Measurements from ENCODE around the gene CHMP4A.
A peak's percentile ranks its signal among the peaks of the same experiment; 100 is the strongest.
"Not testable (repeated sequence)": the region's sequence is repeated elsewhere in the genome, so short reads cannot be mapped to it uniquely, and the experiment has no call there.

The CHMP4A gene

DNA sequence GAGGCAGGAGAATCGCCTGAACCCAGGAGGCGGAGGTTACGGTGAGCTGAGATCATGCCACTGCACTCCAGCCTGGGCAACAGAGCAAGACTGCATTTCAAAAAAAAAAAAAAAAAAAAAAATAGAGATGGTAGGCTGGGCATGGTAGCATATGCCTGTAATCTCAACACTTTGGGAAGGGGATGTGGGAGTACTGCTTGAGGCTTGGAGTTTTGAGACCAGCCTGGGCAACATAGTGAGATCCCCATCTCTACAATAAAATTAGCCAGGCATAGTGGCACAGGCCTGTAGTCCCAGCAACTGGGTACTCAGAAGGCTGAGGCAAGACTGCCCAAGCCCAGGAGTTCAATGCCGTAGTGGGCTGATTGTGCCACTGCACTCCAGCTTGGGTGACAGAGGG lies 9.7 kb upstream of the CHMP4A start:
- DNase-seq: not testable (repeated sequence)

DNA sequence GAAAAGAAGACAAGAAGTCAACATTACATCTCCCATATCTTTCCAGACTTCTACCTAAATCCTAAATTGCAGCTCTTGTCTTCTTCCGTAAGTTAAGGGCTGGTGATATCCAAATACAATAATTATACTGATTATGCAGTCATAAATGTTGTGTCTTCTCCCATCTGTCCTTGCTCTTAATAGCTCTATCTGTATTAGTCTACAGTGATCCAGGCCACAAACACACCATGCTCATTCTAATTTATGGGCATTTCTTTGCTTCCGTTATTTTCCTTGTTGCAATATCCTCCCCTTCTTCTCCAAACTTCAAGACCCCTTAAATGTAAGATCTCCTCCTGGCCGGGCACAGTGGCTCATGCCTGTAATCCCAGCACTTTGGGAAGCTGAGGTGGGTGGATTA lies 6.2 kb upstream of the CHMP4A start:
- no peak for DNase-seq

DNA sequence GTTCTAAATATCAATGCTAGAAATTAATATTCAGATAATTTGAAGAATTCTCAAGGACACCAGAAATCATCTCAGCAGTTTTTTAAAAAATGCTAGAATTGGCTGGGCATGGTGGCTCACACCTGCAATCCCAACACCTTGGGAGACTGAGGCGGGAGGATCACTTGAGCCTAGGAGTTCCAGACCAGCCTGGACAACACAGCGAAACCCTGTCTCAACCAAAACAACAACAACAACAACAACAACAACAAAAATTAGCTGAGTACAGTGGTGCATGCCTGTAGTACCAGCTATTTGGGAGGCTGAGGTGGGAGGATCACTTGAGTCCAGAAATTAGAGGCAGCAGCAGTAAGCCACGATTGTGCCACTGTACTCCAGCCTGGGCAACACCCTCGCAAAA lies 5.8 kb upstream of the CHMP4A start:
- DNase-seq: no peak

DNA sequence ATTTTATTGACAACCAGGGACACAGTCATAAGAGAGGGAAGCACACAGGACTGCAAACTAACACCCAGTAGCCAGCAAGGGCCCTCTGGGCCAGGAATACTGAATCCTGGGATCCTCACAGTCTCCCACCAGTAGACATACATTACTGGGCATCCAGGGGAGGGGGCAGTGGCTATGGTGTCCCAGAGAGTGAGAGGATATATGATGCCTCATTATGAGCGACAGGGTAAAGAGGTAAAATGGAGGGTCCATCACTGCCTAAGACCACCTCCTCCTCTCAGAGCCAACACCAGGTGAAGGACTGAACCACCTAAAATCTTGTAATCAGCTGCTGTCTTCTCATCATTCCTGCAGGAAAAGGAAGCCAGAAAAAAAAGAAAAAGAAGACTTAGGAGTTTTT lies 3.6 kb upstream of the CHMP4A start:
- DNase-seq: not testable (repeated sequence)

DNA sequence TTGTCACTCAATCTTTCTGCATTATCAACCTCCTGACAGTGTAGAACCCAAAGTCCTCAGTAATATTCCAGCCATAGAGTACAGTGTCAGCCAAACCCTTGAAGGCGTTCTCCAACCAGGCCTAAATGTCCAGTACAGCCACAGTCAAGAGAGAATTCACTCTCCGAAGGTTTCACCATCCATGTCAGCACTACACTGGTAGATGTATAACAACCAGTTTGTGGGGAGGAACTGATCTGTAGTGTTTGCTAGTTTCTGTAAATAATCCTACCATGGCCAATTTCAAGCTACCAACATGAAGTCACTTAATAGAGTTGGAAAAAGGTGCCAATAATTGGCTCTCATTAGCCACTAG lies 3.0 kb upstream of the CHMP4A start:
- DNase-seq: no peak

DNA sequence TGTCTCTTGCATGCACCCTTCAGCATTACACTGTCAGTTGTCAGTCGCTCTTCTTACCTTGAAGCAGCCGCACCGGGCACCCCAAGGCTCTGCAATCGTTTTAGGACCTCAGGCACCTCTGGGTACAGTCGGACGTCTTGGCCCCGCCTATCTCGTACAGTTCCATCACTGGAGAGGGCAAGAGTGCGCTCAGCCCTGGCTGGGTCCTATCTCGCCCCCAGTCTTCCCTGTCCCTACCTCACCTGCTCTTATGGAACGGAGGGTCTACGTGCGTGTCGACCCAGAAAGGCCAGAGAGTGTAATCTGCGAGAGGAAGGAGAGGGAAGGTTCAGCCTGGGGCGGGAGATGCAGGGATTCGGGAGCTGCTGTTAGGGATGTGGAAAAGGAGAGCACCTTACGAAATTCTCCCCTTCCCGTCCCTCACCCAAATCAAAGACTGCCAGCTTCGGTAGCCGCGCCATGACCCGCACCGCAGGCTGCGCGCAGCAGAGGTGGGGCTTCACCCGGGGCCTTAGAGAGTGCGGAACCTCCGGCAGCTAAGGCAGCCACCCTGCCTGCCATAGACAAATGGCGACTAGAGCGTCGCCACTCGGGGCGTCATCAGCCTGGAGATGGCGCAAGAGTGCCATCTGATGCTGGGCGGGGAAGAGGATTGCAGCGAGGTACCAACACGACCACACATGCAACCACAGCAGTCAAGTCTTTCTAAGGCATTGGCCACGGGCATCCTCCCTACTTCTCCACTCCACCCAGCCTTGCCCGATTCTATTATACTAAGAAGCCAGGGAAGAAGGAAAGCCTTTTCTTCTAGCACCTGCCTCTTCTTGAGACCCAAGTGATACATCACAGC lies 2.4 kb upstream of the CHMP4A start, which contains the start of gene MDP1:
TSS of gene MDP1 (minus strand) at position 572 of the 850 bp plus-strand sequence. CDS start at position 461, 111 bp downstream.
- DNase-seq: peak; percentile 89

DNA sequence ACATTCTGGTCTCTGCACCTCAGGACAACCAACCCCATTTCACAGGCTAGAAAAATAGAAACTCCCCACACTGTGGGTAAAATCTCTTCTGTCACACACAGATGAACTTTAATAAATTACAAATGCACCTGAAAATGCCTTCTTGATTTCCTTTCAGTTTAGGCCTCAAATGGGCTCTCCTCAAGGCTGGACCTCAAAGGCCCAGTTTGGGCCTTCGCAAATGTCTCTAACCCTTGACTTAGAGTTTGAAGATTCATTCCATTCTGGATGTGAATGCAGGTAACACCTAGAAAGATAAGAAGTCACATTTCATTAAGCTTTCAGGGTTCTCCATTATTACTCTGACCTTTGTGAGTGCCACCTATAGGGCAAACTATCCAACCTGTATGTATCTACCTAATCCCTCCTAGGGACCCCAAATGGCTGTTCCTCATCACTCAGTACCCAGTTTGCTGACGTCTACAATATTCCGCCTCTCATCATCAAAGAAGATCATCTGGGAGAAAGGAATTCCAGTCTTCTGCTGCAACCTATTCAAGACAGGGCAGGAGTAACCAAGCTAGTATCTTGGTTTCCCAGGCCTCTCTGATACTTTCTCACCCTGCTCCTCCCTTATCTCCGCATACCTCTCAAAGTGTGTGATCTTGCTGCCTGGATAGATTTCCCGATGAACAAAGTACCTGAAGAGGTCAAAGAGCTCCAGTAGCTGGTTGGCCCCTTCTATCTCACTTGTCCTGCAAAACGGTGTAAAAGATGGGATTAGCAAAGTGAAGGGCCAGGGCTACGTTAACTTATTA lies 776 bp upstream of the CHMP4A start:
- DNase-seq: no peak

DNA sequence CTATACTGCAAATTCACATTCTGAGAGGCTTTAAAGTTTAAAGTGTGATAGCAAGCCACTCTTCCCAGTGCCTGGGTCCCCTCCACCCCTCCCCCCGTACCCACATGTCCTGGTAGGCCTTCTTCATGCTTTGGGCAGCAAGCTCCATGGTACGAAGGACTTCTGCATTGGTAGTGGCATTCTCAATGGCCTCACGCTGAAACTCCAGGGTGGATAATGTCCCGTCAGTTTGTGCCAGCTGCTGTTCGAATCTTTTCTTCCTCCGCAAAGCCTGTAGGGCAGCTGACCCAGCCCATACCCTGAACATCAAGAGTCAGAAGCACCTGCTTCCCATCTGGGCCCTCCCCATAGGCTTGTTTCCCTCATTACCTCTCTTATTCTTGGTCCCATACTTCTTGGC lies 2.0 kb downstream of the CHMP4A start:
- DNase-seq: no peak

DNA sequence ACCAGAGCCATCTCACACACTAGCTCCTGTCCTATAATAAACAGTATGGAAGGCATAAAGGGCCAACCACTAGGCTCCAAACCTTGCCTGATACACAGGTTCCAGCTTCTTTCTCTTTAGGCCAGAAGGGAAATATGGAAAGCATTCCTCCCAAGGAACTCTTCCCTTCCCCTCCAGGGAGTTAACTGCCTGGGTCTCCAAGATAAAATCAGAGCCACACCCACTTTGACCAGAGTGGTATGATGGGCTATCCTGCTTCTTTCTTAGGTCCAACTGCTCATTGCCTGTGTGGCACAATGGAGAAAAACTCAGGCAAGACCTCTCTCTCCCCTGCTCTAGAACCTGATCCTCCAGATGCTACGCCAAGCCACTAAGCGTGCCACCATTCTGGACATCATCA lies 5.7 kb downstream of the CHMP4A start:
- DNase-seq: no peak

DNA sequence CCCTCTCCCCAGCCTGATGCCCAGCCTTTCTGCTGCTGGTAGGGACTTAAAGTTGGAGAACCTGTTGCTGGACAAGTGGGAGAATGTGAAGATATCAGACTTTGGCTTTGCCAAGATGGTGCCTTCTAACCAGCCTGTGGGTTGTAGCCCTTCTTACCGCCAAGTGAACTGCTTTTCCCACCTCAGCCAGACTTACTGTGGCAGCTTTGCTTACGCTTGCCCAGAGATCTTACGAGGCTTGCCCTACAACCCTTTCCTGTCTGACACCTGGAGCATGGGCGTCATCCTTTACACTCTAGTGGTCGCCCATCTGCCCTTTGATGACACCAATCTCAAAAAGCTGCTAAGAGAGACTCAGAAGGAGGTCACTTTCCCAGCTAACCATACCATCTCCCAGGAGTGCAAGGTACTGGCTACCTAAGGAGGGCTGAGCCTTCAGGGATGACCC lies 6.2 kb downstream of the CHMP4A start:
- no peak for DNase-seq

DNA sequence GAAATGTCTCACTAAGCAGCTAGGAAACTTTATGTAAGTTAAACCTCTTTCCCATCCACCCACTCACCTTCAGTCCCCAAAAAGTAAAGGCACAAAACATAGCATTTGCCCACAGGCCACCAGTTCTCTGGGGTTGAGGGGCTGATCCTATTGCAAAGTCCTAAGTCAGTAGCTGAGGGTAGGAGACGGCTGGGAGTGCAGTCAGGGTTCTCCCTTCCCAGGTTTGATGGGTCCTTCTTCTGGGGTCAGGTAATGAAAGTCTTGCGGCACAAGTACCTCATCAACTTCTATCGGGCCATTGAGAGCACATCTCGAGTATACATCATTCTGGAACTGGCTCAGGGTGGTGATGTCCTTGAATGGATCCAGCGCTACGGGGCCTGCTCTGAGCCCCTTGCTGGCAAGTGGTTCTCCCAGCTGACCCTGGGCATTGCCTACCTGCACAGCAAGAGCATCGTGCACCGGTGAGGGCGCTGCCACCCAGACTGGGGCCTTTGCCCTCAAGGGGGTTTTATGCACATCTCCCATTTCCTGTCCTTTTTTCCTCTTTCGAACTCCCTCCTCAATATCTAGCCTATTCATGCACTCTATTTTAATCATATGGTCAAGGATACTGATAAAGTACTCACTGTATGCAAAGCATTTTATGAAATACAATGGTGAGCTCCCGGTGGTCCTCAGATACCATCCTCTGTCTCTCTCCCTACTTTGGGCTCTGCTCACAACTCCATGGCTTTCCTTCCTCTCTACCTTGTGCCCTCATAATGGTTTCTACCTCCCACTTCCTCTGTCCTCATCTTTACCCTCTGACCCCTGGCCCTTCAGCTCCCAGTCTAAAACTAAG lies 6.8 kb downstream of the CHMP4A start:
- DNase-seq: no peak

DNA sequence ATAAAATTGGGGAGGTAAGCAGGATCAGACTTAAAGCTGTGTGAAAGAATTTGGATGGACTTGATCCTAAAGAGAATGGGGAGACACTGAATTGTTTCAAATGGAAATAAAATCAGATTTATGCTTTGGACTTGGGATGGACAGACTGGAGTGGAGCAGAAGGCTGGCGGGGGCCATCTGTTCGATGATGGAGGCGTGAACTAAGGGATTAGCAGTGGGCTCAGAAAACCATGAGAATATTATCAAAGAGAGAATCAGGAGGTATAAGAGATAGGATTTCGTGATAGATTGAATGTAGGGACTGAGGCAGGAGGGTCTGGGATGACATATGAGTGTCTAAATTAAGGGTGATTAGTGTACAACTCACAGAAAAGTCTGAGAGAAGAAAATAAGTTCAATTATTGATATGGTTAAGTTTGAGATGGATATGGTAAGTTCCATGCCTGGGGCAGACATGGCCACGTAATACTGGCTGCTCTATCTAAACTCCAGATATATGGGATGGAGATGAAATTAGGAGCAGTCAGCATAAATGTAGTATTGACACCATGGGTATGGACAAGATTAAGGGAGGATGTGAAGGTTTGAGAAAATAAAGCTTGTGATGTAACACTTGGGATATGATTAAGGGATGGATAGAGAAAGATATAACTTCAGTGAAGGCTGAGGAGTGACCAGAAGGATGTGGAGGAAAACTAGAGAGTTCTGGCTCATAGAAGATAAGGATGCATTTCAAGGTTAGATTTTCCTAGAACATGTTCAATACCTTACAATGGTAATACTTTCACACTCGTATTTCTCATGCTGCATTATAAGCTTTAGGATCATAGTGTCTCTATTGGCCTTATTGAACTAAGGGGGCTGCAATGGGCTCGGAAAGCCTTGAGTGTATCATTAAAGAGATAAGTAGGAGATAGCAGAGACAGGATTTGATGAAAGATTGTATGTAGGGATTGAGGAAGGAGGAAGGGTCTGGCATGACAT lies 8.8 kb downstream of the CHMP4A start:
- DNase-seq: no peak

DNA sequence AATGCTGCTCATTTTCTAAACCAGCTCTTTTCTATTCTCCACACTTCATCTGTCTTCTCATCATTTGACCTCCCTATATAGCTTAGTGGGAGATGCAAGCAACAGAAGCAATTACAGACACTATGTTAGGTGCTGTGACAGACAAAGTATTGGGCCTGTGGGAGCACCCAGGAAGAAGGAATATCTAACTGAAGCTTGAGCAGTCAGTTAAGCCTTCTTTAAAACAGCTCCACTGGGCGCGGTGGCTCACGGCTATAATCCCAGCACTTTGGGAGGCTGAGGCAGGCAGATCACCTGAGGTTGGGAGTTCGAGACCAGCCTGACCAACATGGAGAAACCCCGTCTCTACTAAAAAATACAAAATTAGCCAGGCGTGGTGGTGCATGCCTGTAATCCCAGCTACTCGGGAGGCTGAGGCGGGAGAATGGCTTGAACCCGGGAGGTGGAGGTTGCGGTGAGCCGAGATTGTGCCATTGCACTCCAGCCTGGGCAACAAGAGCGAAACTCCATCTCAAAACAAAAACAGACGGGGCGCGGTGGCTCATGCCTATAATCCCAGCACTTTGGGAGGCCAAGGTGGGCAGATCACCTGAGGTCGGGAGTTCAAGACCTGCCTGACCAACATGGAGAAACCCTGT lies 9.9 kb downstream of the CHMP4A start:
- DNase-seq: not testable (repeated sequence)

DNA sequence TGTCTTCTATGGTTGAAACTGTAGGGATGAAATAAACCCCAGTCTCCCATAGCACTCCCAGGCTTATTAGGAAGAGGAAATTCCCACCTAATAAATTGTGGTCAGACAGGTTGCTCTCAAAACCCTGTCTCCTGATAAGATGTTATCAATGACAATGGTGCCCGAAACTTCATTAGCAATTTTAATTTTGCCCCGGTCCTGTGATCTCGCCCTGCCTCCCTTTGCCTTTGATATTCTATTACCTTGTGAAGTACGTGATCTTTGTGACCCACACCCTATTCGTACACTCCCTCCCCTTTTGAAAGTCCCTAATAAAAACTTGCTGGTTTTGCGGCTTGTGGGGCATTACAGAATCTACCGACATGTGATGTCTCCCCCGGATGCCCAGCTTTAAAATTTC lies 10.8 kb downstream of the CHMP4A start:
- DNase-seq: not testable (repeated sequence)

DNA sequence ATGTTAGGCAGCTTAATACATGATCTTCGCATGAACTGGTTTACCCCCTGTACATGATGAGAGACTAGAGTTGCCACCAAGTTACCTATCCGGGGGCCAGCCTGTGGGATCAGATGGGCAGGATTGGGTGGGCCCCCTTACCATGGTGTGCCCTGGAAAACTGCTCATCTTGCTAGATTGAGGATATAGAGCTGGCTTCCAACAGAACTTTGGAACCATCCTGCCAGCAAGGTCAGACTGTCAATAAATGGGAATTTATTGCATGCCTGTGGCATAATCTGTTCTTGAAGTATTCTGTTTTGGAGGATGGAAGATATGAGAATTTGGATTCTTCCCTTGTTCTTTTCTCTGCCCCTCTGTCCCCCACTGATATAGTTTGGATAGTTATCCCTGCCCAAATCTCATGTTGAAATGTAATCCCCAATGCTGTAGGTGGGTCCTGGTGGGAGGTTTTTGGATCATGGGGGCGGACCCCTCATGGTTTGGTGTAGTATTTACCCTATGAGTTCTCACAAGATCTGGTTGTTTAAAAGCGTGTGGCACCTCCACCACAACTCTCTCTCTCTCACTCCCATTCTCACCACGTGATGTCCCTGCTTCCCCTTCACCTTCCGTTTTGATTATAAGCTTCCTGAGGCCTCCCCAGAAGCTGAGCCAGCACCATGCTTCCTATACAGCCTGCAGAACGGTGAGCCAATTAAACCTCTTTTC lies 14.3 kb downstream of the CHMP4A start:
- DNase-seq: no peak

DNA sequence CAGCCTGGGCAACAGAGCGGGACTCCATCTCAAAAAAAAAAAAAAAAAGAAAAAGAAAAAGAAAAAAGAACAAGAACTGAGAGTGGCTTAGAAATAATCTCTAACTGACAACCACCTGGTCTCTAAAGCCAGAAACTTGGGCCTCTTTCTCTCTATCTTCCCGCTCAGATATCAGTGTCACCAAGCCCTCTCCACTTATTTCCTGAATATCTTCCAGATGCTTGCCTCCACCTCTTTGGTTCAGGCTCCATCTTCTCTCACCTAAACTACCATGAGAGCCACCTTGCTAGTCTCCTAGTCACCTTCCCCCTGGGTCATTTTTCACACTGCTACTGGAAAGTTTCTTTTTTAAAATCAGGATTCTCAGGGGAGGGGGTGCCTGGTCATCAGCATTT lies 16.2 kb downstream of the CHMP4A start:
- DNase-seq: no peak

DNA sequence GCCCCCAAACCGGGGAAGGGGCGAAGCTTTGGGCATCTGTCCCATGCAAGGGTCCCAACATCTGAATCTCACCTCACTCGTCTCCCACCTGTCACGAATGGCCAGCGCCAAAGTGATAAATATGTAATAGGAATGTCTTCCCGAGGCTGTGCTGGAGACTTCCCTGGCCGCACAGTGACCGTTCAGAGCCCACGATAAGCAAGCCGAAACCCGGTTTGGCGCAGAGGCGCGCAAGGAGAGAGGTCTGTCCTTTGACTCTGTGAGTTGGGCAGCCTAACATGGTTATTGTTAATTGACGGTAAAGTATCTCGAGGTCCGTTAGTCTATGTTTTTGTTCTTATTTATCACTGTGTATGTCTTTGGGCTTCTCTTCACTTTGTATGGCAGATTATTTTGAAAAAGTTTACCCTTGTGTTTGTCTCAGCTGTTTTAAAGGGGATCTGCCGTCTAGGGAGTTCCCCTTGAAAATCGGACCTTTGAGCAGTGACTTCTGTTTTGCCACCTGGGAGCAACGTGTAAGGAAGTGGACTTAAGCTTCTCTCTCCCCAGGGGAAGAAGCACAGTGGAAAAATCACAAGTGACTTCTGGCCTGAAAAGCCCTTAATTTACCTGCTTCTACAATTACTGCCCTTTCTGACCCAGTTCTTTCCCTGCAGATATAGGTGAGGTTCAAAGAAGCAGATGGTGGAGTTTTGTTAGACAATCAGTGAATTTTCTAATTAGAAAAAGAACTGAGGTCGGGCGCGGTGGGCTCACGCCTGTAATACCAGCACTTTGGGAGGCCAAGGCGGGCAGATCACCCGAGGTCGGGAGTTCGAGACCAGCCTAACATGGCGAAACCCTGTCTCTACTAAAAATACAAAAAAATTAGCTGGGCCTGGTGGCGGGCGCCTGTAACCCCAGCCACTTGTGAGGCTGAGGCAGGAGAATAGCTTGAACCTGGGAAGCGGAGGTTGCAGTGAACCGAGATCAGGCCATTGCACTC lies 16.9 kb downstream of the CHMP4A start:
- no peak for DNase-seq

DNA sequence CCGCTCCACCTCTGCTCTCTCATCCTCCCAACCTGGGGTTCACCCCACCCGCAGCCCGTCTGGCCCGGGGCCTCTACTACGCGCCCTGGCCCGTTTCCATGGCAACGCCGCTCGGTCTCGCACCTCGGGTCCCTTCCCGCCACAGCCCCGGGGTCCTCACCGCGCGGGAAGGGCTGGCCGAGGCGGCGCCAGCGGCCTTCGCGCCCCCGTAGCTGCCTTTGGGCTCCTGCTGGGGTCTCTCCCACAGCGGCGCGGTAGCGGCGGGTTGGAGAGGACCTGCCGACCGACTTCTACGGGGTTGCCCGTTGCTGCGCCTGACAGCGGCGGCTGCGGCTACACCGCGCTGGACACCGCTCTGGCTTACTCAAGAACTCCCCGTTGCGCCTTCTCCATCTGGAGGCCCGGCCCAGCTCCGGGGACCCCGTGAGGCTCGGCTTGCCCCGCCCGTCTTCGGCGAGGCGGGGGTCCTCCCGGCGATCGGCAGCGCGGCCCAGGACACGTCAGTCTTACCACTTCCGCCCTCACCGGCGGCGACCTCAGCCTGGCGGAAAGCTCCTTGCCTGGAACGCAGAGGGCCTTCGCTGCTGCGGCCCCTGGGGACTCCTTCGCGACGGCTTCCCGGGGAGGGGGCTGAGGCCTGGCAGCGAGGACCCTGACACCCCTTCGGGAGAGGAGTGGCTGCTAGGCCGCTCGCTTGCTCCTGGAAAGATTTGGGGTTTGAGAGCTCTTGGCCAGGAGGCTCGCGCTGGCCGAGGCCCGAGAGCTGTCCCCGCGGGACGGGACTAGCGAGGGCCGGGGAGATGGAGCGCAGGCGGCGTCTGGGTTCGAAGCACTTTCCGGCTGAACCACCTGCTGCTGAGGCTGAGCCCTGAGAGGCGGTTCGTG lies 17.9 kb downstream of the CHMP4A start, which contains the start of gene TM9SF1:
TSS of gene TM9SF1 (minus strand) at position 256 of the 885 bp plus-strand sequence. CDS start 422 bp downstream, outside the sequence.
- peak; percentile 93 for DNase-seq

Measured in activated CD8-positive, alpha-beta memory T cell treated with anti-CD3 and anti-CD28 coated beads, Interleukin-2, amount 50 U/mL, for 48 hours (primary cell).